HEK293 (cell line): ENCODE results near the gene IGFBP7.

Experiments
- CTCF ChIP-seq: fragments of 450-650 bp; formaldehyde crosslinking; IDR thresholded peaks from 2 replicates; pipeline ENCODE4 v1.5.1; 2016; ENCODE audit warnings: missing biosample characterization, missing genetic modification characterization
- HOXA7 ChIP-seq: sonication (generic); formaldehyde crosslinking; IDR thresholded peaks from 2 replicates; pipeline ENCODE4 v1.8.1; 2022; ENCODE audit warnings: missing genetic modification reagents, borderline replicate concordance
- PRDM6 ChIP-seq: fragments of 450-650 bp; formaldehyde crosslinking; IDR thresholded peaks from 2 replicates; pipeline ENCODE4 v1.5.1; 2017; ENCODE audit warnings: missing biosample characterization, missing genetic modification characterization
- ZFP37 ChIP-seq: fragments of 450-650 bp; formaldehyde crosslinking; IDR thresholded peaks from 2 replicates; pipeline ENCODE4 v1.5.1; 2016; ENCODE audit warnings: missing biosample characterization, missing genetic modification characterization
- ZNF140 ChIP-seq: fragments of 450-650 bp; formaldehyde crosslinking; IDR thresholded peaks from 2 replicates; pipeline ENCODE4 v1.5.1; 2016; ENCODE audit warnings: missing biosample characterization, missing genetic modification characterization
- ZNF544 ChIP-seq: fragments of 450-650 bp; formaldehyde crosslinking; IDR thresholded peaks from 2 replicates; pipeline ENCODE4 v1.5.0; 2017; ENCODE audit warnings: missing biosample characterization, missing genetic modification characterization
- ZNF658 ChIP-seq: fragments of 450-650 bp; formaldehyde crosslinking; IDR thresholded peaks from 2 replicates; pipeline ENCODE4; 2016; ENCODE audit warnings: missing biosample characterization, missing genetic modification characterization
- ZNF670 ChIP-seq: fragments of 450-650 bp; formaldehyde crosslinking; IDR thresholded peaks from 2 replicates; pipeline ENCODE4 v1.5.1; 2016; ENCODE audit warnings: missing biosample characterization, missing genetic modification characterization, low read depth

- no peak for TF ChIP-seq ZNF658
- no peak for TF ChIP-seq ZNF670 (tag by site-specific recombination)
- no peak for TF ChIP-seq ZNF140
- TF ChIP-seq PRDM6 (tag by site-specific recombination), result no peak
- no peak for TF ChIP-seq ZNF544 (tag by site-specific recombination)
- TF ChIP-seq ZFP37 (tag by site-specific recombination), result no peak
- no peak for TF ChIP-seq HOXA7 (CRISPR knock-in tag)
- no peak for TF ChIP-seq CTCF (tag by site-specific recombination)
Observed at GRCh38 chr4:57018980-57019379, 91.2 kb downstream of the IGFBP7 start.
